Measurements from ENCODE around the gene MINDY4.

DNA sequence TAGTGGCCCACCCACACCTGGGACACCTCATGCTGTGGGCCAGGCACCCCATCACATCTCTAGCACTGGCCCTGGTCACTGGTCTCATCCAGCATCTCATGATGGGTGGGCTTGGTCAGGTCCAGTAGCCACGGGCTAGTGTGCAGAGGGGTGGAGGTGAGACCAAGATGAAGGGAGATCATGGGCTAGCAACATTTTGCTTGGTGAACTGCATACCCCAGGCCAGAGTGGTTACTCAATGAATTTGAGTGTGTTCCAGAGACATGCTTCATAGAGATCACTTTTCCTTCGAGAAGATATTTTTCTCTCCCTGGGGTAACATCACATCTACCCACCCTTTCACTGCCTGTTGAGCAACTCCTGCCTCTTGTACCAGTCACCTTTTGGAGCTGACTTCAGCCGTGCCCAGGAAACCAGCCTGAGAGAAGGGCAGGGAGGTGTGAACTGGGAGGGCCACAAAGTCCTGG is 44.2 kb downstream of the MINDY4 start:
- TF ChIP-seq CTCF (IDR thresholded peaks at IDR 0.05) (no peak), POLR2A (IDR thresholded peaks at IDR 0.05) (no peak)

All from right lobe of liver (tissue), 4 donors.